Esophagus muscularis mucosa (tissue), 4 donors: ENCODE data around the gene NYAP2. TPM values are rescaled to one million over a fixed set of nuclear protein-coding genes. Genes with fewer than 3 reads are reported as not detected.

Source experiments
- DNase-seq: peaks from one replicate; pipeline ENCODE4 v3.0.0-alpha.2; 2017; ENCODE audit errors: extremely low spot score
- H3K27ac ChIP-seq, 4 donors: fragments of 200-600 bp; sonication (generic); replicated peaks in 1 of 4; 1 replicate in 3 of 4; 2 replicates in 1 of 4; pipeline ENCODE4 v1.5.1; 2016 to 2019; ENCODE audit warnings: mild to moderate bottlenecking in 1 of 4
- H3K27me3 ChIP-seq, 4 donors: fragments of 200-600 bp; sonication (generic); one replicate each; pipeline versions ENCODE4 v1.5.1 to v1.6.0; 2016 to 2019
- H3K36me3 ChIP-seq, 4 donors: fragments of 200-600 bp; sonication (generic); one replicate each; pipeline ENCODE4 v1.5.1; 2016 to 2019
- H3K4me1 ChIP-seq, 4 donors: fragments of 200-600 bp; sonication (generic); one replicate each; pipeline ENCODE4 v1.5.1; 2016 to 2019
- H3K4me3 ChIP-seq, 4 donors: fragments of 200-600 bp; sonication (generic); 1 replicate in 2 of 4; 2 replicates in 2 of 4; pipeline ENCODE4 v1.5.1; 2016 to 2019; ENCODE audit warnings: mild to moderate bottlenecking in 4 of 4, moderate library complexity in 1 of 4
- H3K9me3 ChIP-seq, 4 donors: fragments of 200-600 bp; sonication (generic); 1 replicate in 3 of 4; 2 replicates in 1 of 4; pipeline ENCODE4 v1.5.1; 2016 to 2019
- EP300 ChIP-seq: sonication (generic); formaldehyde crosslinking; IDR thresholded peaks from one replicate; pipeline ENCODE4 v1.6.1; 2017; ENCODE audit warnings: antibody characterized with exemption
- POLR2A ChIP-seq: fragments of 450-650 bp; IDR thresholded peaks from one replicate; pipeline ENCODE4 v1.6.1; 2017; ENCODE audit warnings: antibody characterized with exemption, moderate library complexity, mild to moderate bottlenecking, low read depth
- POLR2AphosphoS5 ChIP-seq, 2 donors: sonication (generic); formaldehyde crosslinking; IDR thresholded peaks; one replicate each; pipeline ENCODE4 v1.6.1; 2017; ENCODE audit warnings: antibody characterized with exemption in 2 of 2
- WGBS: methylation state at CpG from one replicate; pipeline ENCODE4 v1.1.5; 2018; 5-methylcytosine and 5-hydroxymethylcytosine counted together
- intact Hi-C: fragments of 100-400 bp; cut with DNase I; formaldehyde crosslinking; loops from one replicate; pipeline ENCODE4 v1.15.1; 2023
- total RNA-seq, 4 donors: library from RNA; depleted of rRNA; stranded (reverse); fragments of >200 nt; gene quantifications; one replicate each; pipeline versions ENCODE4 v1.1.0 to v1.2.1, GENCODE V29; 2016
- TF ChIP-seq, protein P1 (sequence below), 3 experiments: fragments of 200-600 bp in 2 of 3; fragments of 450-650 bp in 1 of 3; sonication (generic) in 2 of 3; IDR thresholded peaks; one replicate each; pipeline ENCODE4 v1.5.1; 2017 to 2019; ENCODE audit warnings: antibody characterized with exemption in 3 of 3, mild to moderate bottlenecking in 2 of 3, moderate library complexity in 1 of 3

NYAP2 gene
- total RNA-seq, 4 donors from 2014 or later = under 0.01 to 0.26 (median 0.17) TPM; not detected in 1

DNA sequence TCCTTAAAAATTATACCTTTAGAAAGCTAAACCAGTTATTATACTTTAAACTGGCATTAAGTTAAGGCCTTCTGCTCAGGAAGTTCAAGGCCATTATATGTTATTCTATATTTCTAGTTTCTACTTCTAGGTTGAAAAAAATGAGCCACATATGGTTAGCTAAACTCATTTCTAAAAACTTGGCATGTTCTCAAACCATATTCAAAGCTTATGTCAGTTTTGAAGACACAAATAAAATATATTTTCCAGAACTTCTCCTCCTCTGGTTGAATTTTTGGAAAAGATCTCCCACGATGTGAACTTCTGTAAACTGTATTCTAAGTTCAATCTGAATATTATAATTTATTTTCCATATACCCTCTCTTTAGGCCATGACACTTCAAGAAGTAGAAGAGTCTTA is 103.5 kb downstream of the NYAP2 start:
- intact Hi-C loops = no loop called here
- H3K27ac ChIP-seq = no peak overlapping the region
- H3K9me3 ChIP-seq = no peaks in the 10 kb centered on the region
- no peak overlapping the region for H3K4me3 ChIP-seq
- TF ChIP-seq POLR2A (no peak), EP300 (no peak), POLR2AphosphoS5 (IDR thresholded peaks at IDR 0.05) (no peak)
- TF ChIP-seq, protein P1, sequence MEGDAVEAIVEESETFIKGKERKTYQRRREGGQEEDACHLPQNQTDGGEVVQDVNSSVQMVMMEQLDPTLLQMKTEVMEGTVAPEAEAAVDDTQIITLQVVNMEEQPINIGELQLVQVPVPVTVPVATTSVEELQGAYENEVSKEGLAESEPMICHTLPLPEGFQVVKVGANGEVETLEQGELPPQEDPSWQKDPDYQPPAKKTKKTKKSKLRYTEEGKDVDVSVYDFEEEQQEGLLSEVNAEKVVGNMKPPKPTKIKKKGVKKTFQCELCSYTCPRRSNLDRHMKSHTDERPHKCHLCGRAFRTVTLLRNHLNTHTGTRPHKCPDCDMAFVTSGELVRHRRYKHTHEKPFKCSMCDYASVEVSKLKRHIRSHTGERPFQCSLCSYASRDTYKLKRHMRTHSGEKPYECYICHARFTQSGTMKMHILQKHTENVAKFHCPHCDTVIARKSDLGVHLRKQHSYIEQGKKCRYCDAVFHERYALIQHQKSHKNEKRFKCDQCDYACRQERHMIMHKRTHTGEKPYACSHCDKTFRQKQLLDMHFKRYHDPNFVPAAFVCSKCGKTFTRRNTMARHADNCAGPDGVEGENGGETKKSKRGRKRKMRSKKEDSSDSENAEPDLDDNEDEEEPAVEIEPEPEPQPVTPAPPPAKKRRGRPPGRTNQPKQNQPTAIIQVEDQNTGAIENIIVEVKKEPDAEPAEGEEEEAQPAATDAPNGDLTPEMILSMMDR (IDR thresholded peaks at IDR 0.05) = no peak
- no peaks in the 10 kb centered on the region for H3K27me3 ChIP-seq
- 22% methylated on average over 1 of the region's 1 CpG for WGBS
- H3K4me1 ChIP-seq = no peaks in the 10 kb centered on the region
- no peak for DNase-seq
- H3K36me3 ChIP-seq = no peaks in the 10 kb centered on the region

DNA sequence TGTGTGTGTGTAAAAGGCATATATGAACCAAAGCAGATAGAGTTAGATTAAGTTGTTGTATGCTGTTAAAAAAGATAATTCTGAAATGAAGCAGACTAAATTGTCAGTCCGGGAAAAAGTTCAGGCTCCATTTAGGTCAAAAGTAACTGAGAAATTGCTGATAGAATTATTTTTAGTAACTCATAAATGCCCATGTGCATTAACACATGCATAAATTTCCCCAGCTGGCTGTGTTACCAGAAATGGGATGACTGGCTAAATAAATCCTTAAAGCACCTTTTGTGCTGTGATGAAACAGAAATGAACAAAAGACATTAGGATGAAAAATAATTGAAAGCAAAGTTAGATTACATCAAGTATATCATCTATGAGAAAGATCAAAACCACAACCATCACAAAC is 111.3 kb downstream of the NYAP2 start:
- Histone ChIP-seq H3K36me3 (no peaks in the 10 kb centered on the region), H3K27ac (no peak overlapping the region), H3K9me3 (no peaks in the 10 kb centered on the region), H3K27me3 (no peaks in the 10 kb centered on the region), H3K4me3 (no peak overlapping the region), H3K4me1 (no peaks in the 10 kb centered on the region)
- TF ChIP-seq, protein P1 (IDR thresholded peaks at IDR 0.05) = no peak
- no peak for TF ChIP-seq EP300
- no peak for TF ChIP-seq POLR2AphosphoS5 (IDR thresholded peaks at IDR 0.05)
- TF ChIP-seq POLR2A = no peak
- intact Hi-C loops = no loop called here
- no peak for DNase-seq
- 72% methylated on average over 1 of the region's 1 CpG for WGBS

DNA sequence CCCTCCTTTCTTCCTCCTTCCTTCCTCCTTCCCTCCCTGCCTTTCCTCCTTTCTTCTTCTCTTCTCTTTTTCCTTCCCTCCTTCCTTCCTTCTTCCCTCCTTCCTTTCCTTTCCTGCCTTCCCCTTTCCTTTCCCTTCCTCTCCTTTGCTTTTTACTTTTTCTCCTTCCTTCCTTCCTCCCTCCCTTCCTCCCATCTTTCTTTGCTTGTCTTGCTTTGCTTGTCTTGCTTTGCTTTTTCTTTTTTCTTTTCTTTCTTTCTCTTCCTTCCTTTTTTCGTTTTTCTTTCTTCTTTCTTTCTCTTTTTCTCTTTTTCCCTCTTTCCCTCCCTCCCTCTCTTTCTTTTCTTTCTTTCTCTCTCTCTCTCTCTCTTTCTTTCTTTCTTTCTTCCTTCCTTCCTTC is 113.0 kb downstream of the NYAP2 start:
- Histone ChIP-seq H3K27me3 (no peaks in the 10 kb centered on the region), H3K4me1 (no peaks in the 10 kb centered on the region), H3K27ac (no peak overlapping the region), H3K4me3 (no peak overlapping the region), H3K36me3 (no peaks in the 10 kb centered on the region), H3K9me3 (no peaks in the 10 kb centered on the region)
- TF ChIP-seq POLR2AphosphoS5 (IDR thresholded peaks at IDR 0.05) (no peak), POLR2A (no peak), EP300 (no peak)
- TF ChIP-seq, protein P1 (IDR thresholded peaks at IDR 0.05) = no peak
- intact Hi-C loops = no loop called here
- no peak for DNase-seq
- 54% methylated on average over 1 of the region's 1 CpG for WGBS

DNA sequence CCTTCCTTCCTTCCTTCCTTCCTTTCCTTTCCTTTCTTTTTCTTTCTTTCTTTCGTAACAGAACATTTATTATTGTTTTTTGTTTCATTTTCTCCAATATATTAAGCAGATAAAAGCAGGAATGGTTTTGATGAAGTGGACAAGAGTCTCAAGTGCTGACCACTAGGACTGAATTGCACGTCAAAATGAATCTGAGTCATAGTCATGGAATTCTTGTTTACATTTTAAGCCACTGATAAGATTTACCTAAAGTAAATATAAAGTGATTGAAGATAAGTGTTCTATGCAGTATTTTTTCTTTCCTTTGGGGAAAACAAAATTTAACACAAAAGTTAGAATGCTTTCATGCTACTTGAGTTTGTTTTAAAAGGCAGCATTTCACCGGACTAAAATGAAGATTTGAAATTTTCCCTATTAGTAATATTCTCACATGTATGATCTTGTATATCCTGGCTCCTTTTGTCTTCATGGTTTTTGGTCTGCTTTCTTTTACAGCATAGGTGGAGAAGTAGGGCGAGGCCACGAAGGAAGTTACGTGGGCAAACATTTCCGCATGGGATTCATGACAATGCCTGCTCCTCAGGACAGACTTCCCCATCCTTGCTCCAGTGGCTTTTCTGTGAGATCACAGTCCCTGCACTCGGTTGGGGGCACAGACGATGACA is 113.5 kb downstream of the NYAP2 start:
- no peaks in the 10 kb centered on the region for H3K27me3 ChIP-seq
- no peak overlapping the region for H3K4me3 ChIP-seq
- no peaks in the 10 kb centered on the region for H3K9me3 ChIP-seq
- no peak overlapping the region for H3K27ac ChIP-seq
- no peak for DNase-seq
- no peaks in the 10 kb centered on the region for H3K4me1 ChIP-seq
- intact Hi-C loops = no loop called here
- WGBS = 78% methylated on average over 9 of the region's 9 CpGs
- TF ChIP-seq POLR2AphosphoS5 (IDR thresholded peaks at IDR 0.05) (no peak), EP300 (no peak), POLR2A (no peak)
- TF ChIP-seq, protein P1 (IDR thresholded peaks at IDR 0.05) = no peak
- H3K36me3 ChIP-seq = no peaks in the 10 kb centered on the region

DNA sequence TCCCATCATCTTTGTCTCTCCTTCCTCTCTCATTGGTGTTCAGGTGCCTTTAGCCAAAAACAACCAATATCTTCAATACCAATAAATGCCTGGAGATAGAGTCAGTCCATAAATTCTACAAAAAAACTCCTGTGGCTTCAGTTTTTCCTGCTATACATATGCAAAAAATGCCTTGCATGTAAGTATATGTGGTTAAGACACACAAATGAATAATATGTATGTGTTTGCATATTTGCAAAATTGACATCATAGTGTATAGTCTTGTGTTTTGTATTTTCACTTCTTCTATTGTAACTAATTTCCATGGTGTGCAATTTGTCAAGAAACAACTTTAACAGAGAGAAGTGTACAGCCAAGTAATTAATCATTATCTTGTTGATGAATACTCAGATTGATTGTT is 115.5 kb downstream of the NYAP2 start:
- Histone ChIP-seq H3K4me3 (no peak overlapping the region), H3K4me1 (no peaks in the 10 kb centered on the region), H3K27ac (no peak overlapping the region), H3K27me3 (no peaks in the 10 kb centered on the region), H3K9me3 (no peaks in the 10 kb centered on the region), H3K36me3 (no peaks in the 10 kb centered on the region)
- intact Hi-C loops = no loop called here
- TF ChIP-seq POLR2AphosphoS5 (IDR thresholded peaks at IDR 0.05) (no peak), EP300 (no peak), POLR2A (no peak)
- TF ChIP-seq, protein P1 (IDR thresholded peaks at IDR 0.05) = no peak
- no peak for DNase-seq
